Breast epithelium (tissue), 3 donors: Measurements from ENCODE around the gene KRT26.

Source experiments
- CTCF ChIP-seq, 3 donors: fragments of 450-650 bp; IDR thresholded peaks; one replicate each; pipeline ENCODE4 v1.5.1; 2016 to 2017; ENCODE audit warnings: antibody characterized with exemption in 3 of 3, mild to moderate bottlenecking in 3 of 3, moderate library complexity in 3 of 3
- POLR2A ChIP-seq: fragments of 450-650 bp; IDR thresholded peaks from one replicate; pipeline ENCODE4 v1.6.1; 2016; ENCODE audit warnings: antibody characterized with exemption, mild to moderate bottlenecking, moderate library complexity
- POLR2AphosphoS5 ChIP-seq, 3 donors: sonication (generic); formaldehyde crosslinking; IDR thresholded peaks; one replicate each; pipeline ENCODE4 v1.6.1; 2017; ENCODE audit warnings: antibody characterized with exemption in 3 of 3

GRCh38 chr17:40753804-40754203 lies 18.2 kb downstream of the KRT26 start:
- TF ChIP-seq CTCF (IDR thresholded peaks at IDR 0.05) (no peak), POLR2A (no peak), POLR2AphosphoS5 (IDR thresholded peaks at IDR 0.05) (no peak)
